ENCODE measurements around the gene KRTAP5-2.
"Not testable (repeated sequence)": the region's sequence is repeated elsewhere in the genome, so short reads cannot be mapped to it uniquely, and the experiment has no call there.

The KRTAP5-2 gene

GRCh38 chr11:1597994-1598380 lies at the start of gene KRTAP5-2:
KRTAP5-2 (minus strand) TSS chr11:1598294; CDS start chr11:1598250, 44 bp downstream.
- DNase-seq (ENCODE audit: low read depth in 2 of 2) = no peak

- DNase-seq (ENCODE audit: low read depth in 2 of 2) = not testable (repeated sequence)
These were observed 48.4 kb upstream of the KRTAP5-2 start for GRCh38 chr11:1646540-1646939.

GRCh38 chr11:1645357-1645821 lies 47.3 kb upstream of the KRTAP5-2 start:
- DNase-seq (ENCODE audit: low read depth in 2 of 2) = no peak

GRCh38 chr11:1644601-1645356 lies 46.7 kb upstream of the KRTAP5-2 start:
- DNase-seq (ENCODE audit: low read depth in 2 of 2) = no peak

- DNase-seq (ENCODE audit: low read depth in 2 of 2) = no peak
These were observed 45.1 kb upstream of the KRTAP5-2 start for GRCh38 chr11:1643146-1643690.

GRCh38 chr11:1642288-1643145 lies 44.4 kb upstream of the KRTAP5-2 start:
- no peak for DNase-seq (ENCODE audit: low read depth in 2 of 2)

- DNase-seq (ENCODE audit: low read depth in 2 of 2) = no peak
These were observed 43.0 kb upstream of the KRTAP5-2 start for GRCh38 chr11:1641096-1641495.

- no peak for DNase-seq (ENCODE audit: low read depth in 2 of 2)
These were observed 42.2 kb upstream of the KRTAP5-2 start for GRCh38 chr11:1640076-1640946.

GRCh38 chr11:1639666-1640065 lies 41.6 kb upstream of the KRTAP5-2 start:
- DNase-seq (ENCODE audit: low read depth in 2 of 2) = no peak

- DNase-seq (ENCODE audit: low read depth in 2 of 2) = no peak
These were observed 41.1 kb upstream of the KRTAP5-2 start for GRCh38 chr11:1639102-1639620.

GRCh38 chr11:1638344-1638743 lies 40.2 kb upstream of the KRTAP5-2 start:
- DNase-seq (ENCODE audit: low read depth in 2 of 2) = no peak

- no peak for DNase-seq (ENCODE audit: low read depth in 2 of 2)
These were observed 39.5 kb upstream of the KRTAP5-2 start for GRCh38 chr11:1637628-1638027.

- no peak for DNase-seq (ENCODE audit: low read depth in 2 of 2)
These were observed 38.3 kb upstream of the KRTAP5-2 start for GRCh38 chr11:1636291-1636950.

GRCh38 chr11:1633864-1634263 lies 35.8 kb upstream of the KRTAP5-2 start:
- no peak for DNase-seq (ENCODE audit: low read depth in 2 of 2)

- no peak for DNase-seq (ENCODE audit: low read depth in 2 of 2)
These were observed 34.1 kb upstream of the KRTAP5-2 start for GRCh38 chr11:1632053-1632714.

- DNase-seq (ENCODE audit: low read depth in 2 of 2) = no peak
These were observed 33.0 kb upstream of the KRTAP5-2 start for GRCh38 chr11:1631066-1631568.

- DNase-seq (ENCODE audit: low read depth in 2 of 2) = no peak
These were observed 32.2 kb upstream of the KRTAP5-2 start for GRCh38 chr11:1630271-1630670.

- no peak for DNase-seq (ENCODE audit: low read depth in 2 of 2)
These were observed 31.5 kb upstream of the KRTAP5-2 start, which contains the start of gene KRTAP5-5 for GRCh38 chr11:1629326-1630185. KRTAP5-5 (plus strand) TSS chr11:1629775; CDS start chr11:1629841, 66 bp downstream.

All from fibroblast of skin of left quadriceps (primary cell).